Subcutaneous adipose tissue (tissue), 4 donors: ENCODE measurements around the gene ADGRL3. TPM values are rescaled to one million over a fixed set of nuclear protein-coding genes. Genes with fewer than 3 reads are reported as not detected.

Source experiments
- total RNA-seq, 4 donors: library from RNA; depleted of rRNA; stranded (reverse); fragments of >200 nt; gene quantifications; one replicate each; pipeline ENCODE4 v1.1.0, GENCODE V29; 2016
- TF ChIP-seq, protein P1 (sequence below): fragments of 450-650 bp; IDR thresholded peaks from one replicate; pipeline ENCODE4 v1.5.1; 2016; ENCODE audit warnings: low read depth, mild to moderate bottlenecking, control low read depth, antibody characterized with exemption, moderate library complexity

The ADGRL3 gene
- total RNA-seq, 4 donors from 2014 or later, result 6.3 to 12.2 (median 9.2) TPM

DNA sequence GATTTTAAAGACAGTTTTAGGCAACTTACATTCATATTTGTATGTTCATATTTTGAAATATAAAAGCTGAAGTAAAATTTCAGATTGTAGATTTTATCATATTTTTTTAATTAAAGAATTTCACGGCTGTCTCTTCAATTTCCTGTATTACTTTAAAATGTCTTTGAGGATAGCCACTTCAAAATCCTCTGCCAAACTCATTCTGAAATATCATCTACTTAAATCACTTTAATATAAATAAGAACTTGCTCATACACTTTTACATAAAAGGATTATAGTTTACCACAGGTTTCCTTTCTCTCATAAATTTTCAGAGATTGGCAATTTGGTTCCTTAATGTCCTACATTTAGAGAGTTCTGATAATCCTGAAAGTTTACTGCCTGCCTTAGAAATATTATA is 478.2 kb downstream of the ADGRL3 start:
- TF ChIP-seq, protein P1, sequence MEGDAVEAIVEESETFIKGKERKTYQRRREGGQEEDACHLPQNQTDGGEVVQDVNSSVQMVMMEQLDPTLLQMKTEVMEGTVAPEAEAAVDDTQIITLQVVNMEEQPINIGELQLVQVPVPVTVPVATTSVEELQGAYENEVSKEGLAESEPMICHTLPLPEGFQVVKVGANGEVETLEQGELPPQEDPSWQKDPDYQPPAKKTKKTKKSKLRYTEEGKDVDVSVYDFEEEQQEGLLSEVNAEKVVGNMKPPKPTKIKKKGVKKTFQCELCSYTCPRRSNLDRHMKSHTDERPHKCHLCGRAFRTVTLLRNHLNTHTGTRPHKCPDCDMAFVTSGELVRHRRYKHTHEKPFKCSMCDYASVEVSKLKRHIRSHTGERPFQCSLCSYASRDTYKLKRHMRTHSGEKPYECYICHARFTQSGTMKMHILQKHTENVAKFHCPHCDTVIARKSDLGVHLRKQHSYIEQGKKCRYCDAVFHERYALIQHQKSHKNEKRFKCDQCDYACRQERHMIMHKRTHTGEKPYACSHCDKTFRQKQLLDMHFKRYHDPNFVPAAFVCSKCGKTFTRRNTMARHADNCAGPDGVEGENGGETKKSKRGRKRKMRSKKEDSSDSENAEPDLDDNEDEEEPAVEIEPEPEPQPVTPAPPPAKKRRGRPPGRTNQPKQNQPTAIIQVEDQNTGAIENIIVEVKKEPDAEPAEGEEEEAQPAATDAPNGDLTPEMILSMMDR, result no peak

DNA sequence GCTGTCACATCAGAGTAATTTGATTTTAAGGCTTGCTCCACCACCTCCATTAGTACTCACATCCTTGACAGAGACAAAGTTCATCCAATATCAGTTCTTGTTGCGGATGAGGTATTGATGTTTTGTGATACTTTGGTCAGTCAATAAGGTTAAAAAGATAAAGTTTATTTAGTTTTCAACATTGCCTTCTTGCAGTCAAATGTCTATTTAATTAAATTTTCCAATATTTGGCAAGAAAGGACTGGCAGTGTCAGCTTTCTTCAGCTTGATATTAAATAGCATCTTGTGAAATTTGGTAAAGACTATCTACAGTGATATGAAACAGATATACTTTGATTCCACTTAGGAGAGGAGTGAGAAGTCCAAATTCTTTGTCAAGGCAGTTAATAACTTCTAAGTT is 493.4 kb downstream of the ADGRL3 start:
- TF ChIP-seq, protein P1, result no peak

DNA sequence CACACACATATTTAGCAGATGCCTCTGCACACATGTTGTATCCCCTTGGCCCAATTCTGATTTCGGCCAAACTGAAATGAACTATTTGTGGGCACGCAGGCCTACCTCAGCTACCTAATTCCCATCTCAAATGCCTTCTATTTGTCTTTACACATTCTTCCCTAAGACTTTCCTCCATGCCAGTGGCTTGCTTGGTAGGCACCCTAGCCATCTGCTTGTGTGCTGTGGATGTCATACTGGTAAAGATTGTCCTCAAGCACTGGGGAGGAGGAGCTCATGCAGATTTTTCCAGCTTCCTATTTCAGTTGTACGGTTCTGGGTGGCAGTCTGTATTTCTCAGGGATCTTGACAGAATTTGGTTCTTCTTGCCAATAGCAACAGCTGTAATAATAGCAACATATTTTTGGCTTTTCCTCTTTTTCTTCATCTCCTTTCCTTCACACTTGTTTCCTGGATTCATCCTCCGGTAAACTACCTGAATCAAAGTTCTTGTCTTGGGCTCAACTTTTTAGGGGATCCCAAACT is 514.3 kb downstream of the ADGRL3 start:
- TF ChIP-seq, protein P1, result no peak

DNA sequence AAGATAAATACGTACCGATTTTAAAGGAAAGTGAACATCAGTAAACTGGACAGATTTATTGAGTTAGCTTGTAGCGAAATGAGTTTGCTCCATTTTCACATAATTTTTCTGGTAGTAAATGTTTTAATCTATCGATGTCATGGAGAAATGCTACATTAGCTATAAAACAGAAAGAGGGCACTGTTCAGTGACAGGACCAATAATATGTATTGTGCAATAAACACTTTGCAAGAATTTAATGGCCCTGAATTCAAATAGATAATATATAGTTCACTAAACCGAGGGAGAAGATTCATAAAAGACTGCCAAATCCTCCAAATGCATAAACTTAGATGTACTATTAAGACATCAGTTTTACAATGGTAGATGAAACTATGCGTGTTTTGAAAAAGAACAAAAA is 516.3 kb downstream of the ADGRL3 start:
- TF ChIP-seq, protein P1, result no peak

DNA sequence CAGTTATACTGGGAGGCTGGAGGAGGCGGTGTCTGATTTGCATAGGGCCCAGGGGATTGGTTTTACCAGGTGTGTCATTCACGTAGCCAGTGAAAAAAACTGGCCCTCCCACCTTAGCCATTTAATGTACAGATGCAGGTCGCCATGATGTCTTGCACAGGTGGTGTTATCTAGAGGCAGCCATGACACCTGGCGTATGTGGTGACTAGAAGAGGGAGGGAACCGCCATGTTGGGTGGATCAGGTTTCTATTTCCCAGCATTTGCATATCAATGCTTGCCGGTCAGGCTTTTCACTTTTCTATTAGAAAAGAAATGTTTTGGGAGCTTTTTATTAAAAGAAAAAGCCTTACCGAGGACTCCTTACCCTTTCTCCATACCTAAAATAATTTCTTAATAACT is 523.4 kb downstream of the ADGRL3 start:
- TF ChIP-seq, protein P1, result no peak

DNA sequence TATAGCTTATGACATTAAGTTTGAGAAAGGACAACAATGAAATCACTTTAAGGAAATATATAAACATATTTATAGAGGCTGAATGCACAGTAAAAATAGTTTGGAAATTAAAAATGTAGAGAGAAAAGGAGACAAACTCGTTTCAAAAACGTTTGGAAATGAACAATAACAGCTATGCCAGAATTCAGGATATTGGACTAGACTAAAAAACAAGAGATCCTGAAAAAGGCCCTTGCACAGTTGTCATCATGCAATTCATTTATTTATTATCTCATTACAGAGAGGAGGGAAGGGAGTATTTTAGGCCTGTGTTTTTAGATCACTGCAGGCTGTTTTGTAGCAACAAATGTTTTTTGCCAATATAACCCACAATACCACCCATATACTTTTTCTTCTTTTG is 527.2 kb downstream of the ADGRL3 start:
- TF ChIP-seq, protein P1, result no peak

DNA sequence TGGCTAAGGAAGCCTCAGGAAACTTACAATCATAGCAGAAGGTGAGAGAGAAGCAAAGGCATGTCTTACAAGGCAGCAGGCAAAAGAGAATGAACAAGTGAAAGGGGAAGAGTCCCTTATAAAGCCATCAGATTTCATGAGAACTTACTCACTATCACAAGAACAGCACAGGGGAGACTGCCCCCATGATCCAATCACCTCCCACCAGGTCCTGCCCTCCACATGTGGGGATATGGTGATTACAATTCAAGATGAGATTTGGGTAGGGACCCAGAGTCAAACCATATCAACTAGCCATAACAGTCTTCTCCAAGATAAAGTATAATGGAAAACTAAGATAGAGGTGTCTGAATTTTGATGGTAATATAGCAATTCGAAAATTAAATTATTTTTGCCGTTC is 534.3 kb downstream of the ADGRL3 start:
- TF ChIP-seq, protein P1, result no peak
